Gastrocnemius medialis (tissue), 4 donors: ENCODE measurements around the gene TIPIN.

Experiments used
- POLR2A ChIP-seq, 2 donors: fragments of 450-650 bp; IDR thresholded peaks; one replicate each; pipeline ENCODE4 v1.6.1; 2017; ENCODE audit warnings: antibody characterized with exemption in 2 of 2, mild to moderate bottlenecking in 2 of 2, moderate library complexity in 2 of 2
- TF ChIP-seq, protein P1 (sequence below), 5 experiments: fragments of 450-650 bp in 3 of 5; fragments of 200-600 bp in 2 of 5; sonication (generic) in 2 of 5; IDR thresholded peaks in 4 of 5; conservative IDR thresholded peaks in 1 of 5; 1 replicate in 4 of 5; 2 replicates in 1 of 5; pipeline ENCODE4 v1.5.1; 2016 to 2019; ENCODE audit warnings: antibody characterized with exemption in 5 of 5, mild to moderate bottlenecking in 3 of 5, moderate library complexity in 3 of 5

DNA sequence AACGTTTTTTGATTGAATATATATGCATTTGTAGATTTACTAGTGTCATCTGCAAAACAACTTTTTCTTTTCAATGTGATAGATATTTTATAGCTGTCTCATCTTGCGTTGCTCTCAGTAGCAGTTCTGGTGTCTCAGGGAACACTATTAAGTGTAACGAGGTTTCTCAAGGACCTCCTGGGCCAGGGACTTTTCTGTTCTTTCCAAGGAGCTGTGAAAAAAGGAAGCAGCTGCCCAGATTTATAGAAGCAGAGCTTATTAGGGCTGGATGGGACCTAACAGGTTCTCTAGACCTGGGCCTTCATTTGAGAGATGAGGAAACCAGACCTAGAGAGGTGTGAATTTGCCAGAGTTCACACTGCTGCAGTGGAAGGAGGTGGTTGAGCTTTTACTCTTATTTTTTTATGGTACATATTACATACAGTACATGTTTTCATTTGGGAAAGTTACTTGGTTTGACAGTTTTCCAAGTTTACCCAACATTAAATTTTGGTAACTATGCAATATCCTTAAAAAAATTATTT is 46.3 kb upstream of the TIPIN start:
- TF ChIP-seq, protein P1, sequence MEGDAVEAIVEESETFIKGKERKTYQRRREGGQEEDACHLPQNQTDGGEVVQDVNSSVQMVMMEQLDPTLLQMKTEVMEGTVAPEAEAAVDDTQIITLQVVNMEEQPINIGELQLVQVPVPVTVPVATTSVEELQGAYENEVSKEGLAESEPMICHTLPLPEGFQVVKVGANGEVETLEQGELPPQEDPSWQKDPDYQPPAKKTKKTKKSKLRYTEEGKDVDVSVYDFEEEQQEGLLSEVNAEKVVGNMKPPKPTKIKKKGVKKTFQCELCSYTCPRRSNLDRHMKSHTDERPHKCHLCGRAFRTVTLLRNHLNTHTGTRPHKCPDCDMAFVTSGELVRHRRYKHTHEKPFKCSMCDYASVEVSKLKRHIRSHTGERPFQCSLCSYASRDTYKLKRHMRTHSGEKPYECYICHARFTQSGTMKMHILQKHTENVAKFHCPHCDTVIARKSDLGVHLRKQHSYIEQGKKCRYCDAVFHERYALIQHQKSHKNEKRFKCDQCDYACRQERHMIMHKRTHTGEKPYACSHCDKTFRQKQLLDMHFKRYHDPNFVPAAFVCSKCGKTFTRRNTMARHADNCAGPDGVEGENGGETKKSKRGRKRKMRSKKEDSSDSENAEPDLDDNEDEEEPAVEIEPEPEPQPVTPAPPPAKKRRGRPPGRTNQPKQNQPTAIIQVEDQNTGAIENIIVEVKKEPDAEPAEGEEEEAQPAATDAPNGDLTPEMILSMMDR (IDR thresholded peaks at IDR 0.05 in 4 of 5, conservative IDR thresholded peaks at IDR 0.05 in 1 of 5), result no peak
- TF ChIP-seq POLR2A (IDR thresholded peaks at IDR 0.05), result no peak
